Measurements from ENCODE around the gene HMCN1.

Gene HMCN1

GRCh38 chr1:186044079-186044685, 310.0 kb downstream of the HMCN1 start:
- no peak for DNase-seq

- no peak for DNase-seq
Measured at GRCh38 chr1:186046437-186047211, 312.4 kb downstream of the HMCN1 start.

- no peak for DNase-seq
Measured at GRCh38 chr1:186050360-186050759, 316.2 kb downstream of the HMCN1 start.

GRCh38 chr1:186054003-186054402, 319.8 kb downstream of the HMCN1 start:
- no peak for DNase-seq

GRCh38 chr1:186054932-186055331, 320.7 kb downstream of the HMCN1 start:
- DNase-seq = no peak

GRCh38 chr1:186055846-186056245, 321.7 kb downstream of the HMCN1 start:
- no peak for DNase-seq

- DNase-seq = no peak
Measured at GRCh38 chr1:186057086-186057485, 322.9 kb downstream of the HMCN1 start.

GRCh38 chr1:186059311-186059710, 325.1 kb downstream of the HMCN1 start:
- no peak for DNase-seq

- no peak for DNase-seq
Measured at GRCh38 chr1:186059752-186060151, 325.6 kb downstream of the HMCN1 start.

GRCh38 chr1:186060226-186060625, 326.0 kb downstream of the HMCN1 start:
- no peak for DNase-seq

GRCh38 chr1:186063091-186063657, 329.0 kb downstream of the HMCN1 start:
- DNase-seq = no peak

- no peak for DNase-seq
Measured at GRCh38 chr1:186066411-186066810, 332.2 kb downstream of the HMCN1 start.

- DNase-seq = no peak
Measured at GRCh38 chr1:186073697-186074096, 339.5 kb downstream of the HMCN1 start.

- no peak for DNase-seq
Measured at GRCh38 chr1:186076006-186076405, 341.8 kb downstream of the HMCN1 start.

- no peak for DNase-seq
Measured at GRCh38 chr1:186078245-186078644, 344.1 kb downstream of the HMCN1 start.

GRCh38 chr1:186079084-186079684, 345.0 kb downstream of the HMCN1 start:
- no peak for DNase-seq

- DNase-seq = peak; percentile 22
Measured at GRCh38 chr1:186082235-186082937, 348.2 kb downstream of the HMCN1 start.

- DNase-seq = no peak
Measured at GRCh38 chr1:186086583-186086982, 352.4 kb downstream of the HMCN1 start.

GRCh38 chr1:186089940-186090339, 355.7 kb downstream of the HMCN1 start:
- no peak for DNase-seq

- no peak for DNase-seq
Measured at GRCh38 chr1:186091222-186091720, 357.1 kb downstream of the HMCN1 start.

GRCh38 chr1:186093437-186093836, 359.2 kb downstream of the HMCN1 start:
- no peak for DNase-seq

GRCh38 chr1:186094172-186094571, 360.0 kb downstream of the HMCN1 start:
- no peak for DNase-seq

All from CD4-positive, alpha-beta T cell treated with Interleukin-10 for 1 hour (primary cell).